GM19372 (cell line): Measurements from ENCODE around the gene FAM135A.
"Not testable (repeated sequence)": the region's sequence is repeated elsewhere in the genome, so short reads cannot be mapped to it uniquely, and the experiment has no call there.

Experiments used
- ATAC-seq: cut with Tn5 transposase; IDR thresholded peaks from one replicate; pipeline ENCODE4 v1.9.1; 2021; ENCODE audit warnings: mild to moderate bottlenecking, low read depth, moderate library complexity; ENCODE audit not compliant: unreplicated experiment

Gene FAM135A

GRCh38 chr6:70395301-70395672, 18.0 kb upstream of the FAM135A start:
- ATAC-seq: no peak

GRCh38 chr6:70396163-70396562, 17.1 kb upstream of the FAM135A start:
- no peak for ATAC-seq

- ATAC-seq: no peak
Observed at GRCh38 chr6:70396796-70397729, 16.2 kb upstream of the FAM135A start.

GRCh38 chr6:70398783-70399728, 14.3 kb upstream of the FAM135A start:
- no peak for ATAC-seq

- ATAC-seq: no peak
Observed at GRCh38 chr6:70404658-70405057, 8.7 kb upstream of the FAM135A start.

GRCh38 chr6:70409216-70409615, 4.1 kb upstream of the FAM135A start:
- no peak for ATAC-seq

GRCh38 chr6:70411542-70412251, 1.6 kb upstream of the FAM135A start:
- no peak for ATAC-seq

GRCh38 chr6:70412252-70413113, 825 bp upstream of the FAM135A start:
- ATAC-seq: peak; percentile 17

- no peak for ATAC-seq
Observed at GRCh38 chr6:70413992-70414494, 735 bp downstream of the FAM135A start.

- no peak for ATAC-seq
Observed at GRCh38 chr6:70414813-70415212, 1.5 kb downstream of the FAM135A start.

- ATAC-seq: no peak
Observed at GRCh38 chr6:70415247-70415646, 1.9 kb downstream of the FAM135A start.

- no peak for ATAC-seq
Observed at GRCh38 chr6:70415660-70416059, 2.4 kb downstream of the FAM135A start.

- ATAC-seq: no peak
Observed at GRCh38 chr6:70421509-70421908, 8.2 kb downstream of the FAM135A start.

- ATAC-seq: no peak
Observed at GRCh38 chr6:70423189-70424134, 10.2 kb downstream of the FAM135A start.

- ATAC-seq: no peak
Observed at GRCh38 chr6:70424291-70424690, 11.0 kb downstream of the FAM135A start.

- ATAC-seq: no peak
Observed at GRCh38 chr6:70436320-70436719, 23.0 kb downstream of the FAM135A start.

GRCh38 chr6:70445001-70445400, 31.7 kb downstream of the FAM135A start:
- no peak for ATAC-seq

- ATAC-seq: not testable (repeated sequence)
Observed at GRCh38 chr6:70447343-70448070, 34.2 kb downstream of the FAM135A start.
